ENCODE results near the gene FOXI1.

DNA sequence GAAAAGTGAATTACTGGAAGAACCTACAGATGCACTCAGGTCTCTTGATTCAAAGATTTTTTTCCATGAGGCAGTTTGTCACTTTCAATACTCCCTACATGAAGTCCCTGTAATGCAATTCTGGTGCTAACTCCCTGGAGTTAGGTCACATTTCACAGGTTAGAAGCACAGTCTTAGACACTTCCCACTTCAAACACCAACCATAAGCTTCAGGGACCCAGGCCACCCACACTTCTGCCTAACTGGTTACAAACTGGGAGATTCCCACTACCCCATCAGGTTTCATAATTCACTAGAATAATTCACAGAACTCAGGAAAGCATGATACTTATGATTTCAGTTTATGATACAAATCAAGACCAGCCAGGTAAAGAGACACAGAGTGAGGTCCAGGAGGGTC is 29.0 kb upstream of the FOXI1 start:
- TF ChIP-seq, protein P1, sequence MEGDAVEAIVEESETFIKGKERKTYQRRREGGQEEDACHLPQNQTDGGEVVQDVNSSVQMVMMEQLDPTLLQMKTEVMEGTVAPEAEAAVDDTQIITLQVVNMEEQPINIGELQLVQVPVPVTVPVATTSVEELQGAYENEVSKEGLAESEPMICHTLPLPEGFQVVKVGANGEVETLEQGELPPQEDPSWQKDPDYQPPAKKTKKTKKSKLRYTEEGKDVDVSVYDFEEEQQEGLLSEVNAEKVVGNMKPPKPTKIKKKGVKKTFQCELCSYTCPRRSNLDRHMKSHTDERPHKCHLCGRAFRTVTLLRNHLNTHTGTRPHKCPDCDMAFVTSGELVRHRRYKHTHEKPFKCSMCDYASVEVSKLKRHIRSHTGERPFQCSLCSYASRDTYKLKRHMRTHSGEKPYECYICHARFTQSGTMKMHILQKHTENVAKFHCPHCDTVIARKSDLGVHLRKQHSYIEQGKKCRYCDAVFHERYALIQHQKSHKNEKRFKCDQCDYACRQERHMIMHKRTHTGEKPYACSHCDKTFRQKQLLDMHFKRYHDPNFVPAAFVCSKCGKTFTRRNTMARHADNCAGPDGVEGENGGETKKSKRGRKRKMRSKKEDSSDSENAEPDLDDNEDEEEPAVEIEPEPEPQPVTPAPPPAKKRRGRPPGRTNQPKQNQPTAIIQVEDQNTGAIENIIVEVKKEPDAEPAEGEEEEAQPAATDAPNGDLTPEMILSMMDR (IDR thresholded peaks at IDR 0.05) = no peak
- TF ChIP-seq POLR2A (IDR thresholded peaks at IDR 0.05) (no peak), POLR2AphosphoS5 (IDR thresholded peaks at IDR 0.05; ENCODE audit: insufficient read depth in 1 of 2, low read depth in 1 of 2) (no peak)

Data from vagina (tissue), 2 donors.